ENCODE data around the gene AMMECR1.

AMMECR1 gene

DNA sequence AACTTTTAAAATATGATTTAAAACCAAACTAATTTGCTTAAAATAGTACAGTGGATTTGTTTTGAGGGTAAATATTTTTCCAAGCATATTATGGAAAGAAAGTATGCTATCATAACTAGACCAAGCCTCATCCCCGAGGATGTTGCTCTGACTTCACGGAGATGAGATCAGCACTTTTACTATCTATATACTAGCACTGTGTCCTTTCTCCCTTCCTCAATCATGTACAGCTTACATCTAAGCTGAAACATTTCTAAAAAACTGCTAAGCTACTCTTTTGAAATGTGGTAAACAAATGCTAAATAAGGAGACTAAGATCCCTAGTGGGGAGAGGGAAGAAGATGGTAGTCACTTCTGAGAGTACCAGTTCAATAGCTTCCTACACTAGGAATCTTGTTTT, 23.8 kb downstream of the AMMECR1 start:
- TF ChIP-seq CTCF (IDR thresholded peaks at IDR 0.05) (no peak), ZFX (IDR thresholded peaks at IDR 0.05; ENCODE audit: borderline replicate concordance) (no peak)
- no peak overlapping the region for H3K27ac ChIP-seq

- H3K27ac ChIP-seq, result no peak overlapping the region
- TF ChIP-seq CTCF (IDR thresholded peaks at IDR 0.05) (no peak), ZFX (IDR thresholded peaks at IDR 0.05; ENCODE audit: borderline replicate concordance) (no peak)
These were observed 24.2 kb downstream of the AMMECR1 start for GRCh38 chrX:110293658-110294057.

GRCh38 chrX:110287605-110288004, 30.3 kb downstream of the AMMECR1 start:
- TF ChIP-seq CTCF (IDR thresholded peaks at IDR 0.05) (no peak), ZFX (IDR thresholded peaks at IDR 0.05; ENCODE audit: borderline replicate concordance) (no peak)
- no peak overlapping the region for H3K27ac ChIP-seq

DNA sequence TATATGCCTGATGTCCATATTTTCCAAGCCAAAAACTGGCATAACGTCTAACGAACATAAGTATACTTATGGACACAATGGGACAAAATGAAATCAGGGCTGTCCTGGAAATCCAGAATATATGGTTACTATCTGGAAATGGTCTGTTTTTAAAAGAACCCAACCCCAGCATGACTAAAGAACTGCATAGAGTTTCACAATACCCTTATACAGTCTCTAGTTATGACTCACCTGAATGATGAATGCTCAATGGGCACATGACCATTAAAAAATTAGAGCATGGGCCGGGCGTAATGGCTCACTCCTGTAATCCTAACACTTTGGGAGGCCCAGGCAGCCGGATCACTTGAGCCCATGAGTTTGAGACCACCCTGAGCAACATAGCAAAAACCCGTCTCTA, 31.8 kb downstream of the AMMECR1 start:
- TF ChIP-seq ZFX (IDR thresholded peaks at IDR 0.05; ENCODE audit: borderline replicate concordance), result no peak
- TF ChIP-seq CTCF (IDR thresholded peaks at IDR 0.05), result no peak
- H3K27ac ChIP-seq, result no peak overlapping the region

DNA sequence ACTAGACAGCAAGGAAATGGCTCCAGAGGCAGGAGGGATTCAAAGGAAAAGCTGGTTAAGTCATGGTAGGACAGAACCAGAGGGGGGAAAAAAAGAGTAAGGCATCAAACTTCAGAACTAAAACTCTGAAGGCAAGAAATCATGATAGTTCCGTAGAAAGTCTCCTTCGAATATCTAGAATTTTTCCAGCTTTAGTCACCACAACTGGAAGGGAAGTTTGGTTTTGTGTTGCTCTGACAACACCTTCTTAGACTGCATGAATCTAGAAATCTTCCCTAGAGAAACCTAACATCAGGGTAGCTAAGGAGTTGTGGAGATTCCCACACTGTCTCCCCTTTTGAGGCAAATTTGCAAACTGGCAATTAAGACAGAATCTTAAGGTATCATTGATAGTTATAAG, 33.7 kb downstream of the AMMECR1 start:
- TF ChIP-seq ZFX (IDR thresholded peaks at IDR 0.05; ENCODE audit: borderline replicate concordance), result no peak
- no peak for TF ChIP-seq CTCF (IDR thresholded peaks at IDR 0.05)
- H3K27ac ChIP-seq, result no peak overlapping the region

DNA sequence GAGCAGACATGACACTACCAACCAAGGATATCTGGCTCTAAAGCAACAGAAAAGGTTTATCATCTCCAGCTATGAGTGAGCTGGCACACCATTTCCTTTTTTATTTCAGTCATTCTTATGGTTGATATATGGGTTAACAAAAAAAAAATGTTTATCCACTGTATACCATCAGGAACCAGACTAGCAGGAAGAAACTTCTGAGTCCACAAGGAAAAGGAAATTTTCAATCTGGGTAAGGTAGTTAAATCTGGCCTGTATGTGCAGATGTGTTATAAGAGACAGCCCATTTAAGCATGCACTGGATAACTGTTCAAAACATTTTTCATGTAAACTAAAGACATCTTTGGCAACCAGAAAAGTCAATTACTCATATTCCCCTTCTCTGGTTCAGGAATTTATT, 35.0 kb downstream of the AMMECR1 start:
- TF ChIP-seq ZFX (IDR thresholded peaks at IDR 0.05; ENCODE audit: borderline replicate concordance) (no peak), CTCF (IDR thresholded peaks at IDR 0.05) (no peak)
- no peak overlapping the region for H3K27ac ChIP-seq

- H3K27ac ChIP-seq, result no peak overlapping the region
- no peak for TF ChIP-seq CTCF (IDR thresholded peaks at IDR 0.05)
- no peak for TF ChIP-seq ZFX (IDR thresholded peaks at IDR 0.05; ENCODE audit: borderline replicate concordance)
These were observed 36.5 kb downstream of the AMMECR1 start for GRCh38 chrX:110281377-110281776.
